Activated gamma-delta T cell (primary cell): Measurements from ENCODE around the gene CDC16.
"Not testable (repeated sequence)": the region's sequence is repeated elsewhere in the genome, so short reads cannot be mapped to it uniquely, and the experiment has no call there.

Experiments used
- DNase-seq: peaks from one replicate; lab custom pipeline; 2025; lab: John Stamatoyannopoulos, UW

CDC16 gene

DNA sequence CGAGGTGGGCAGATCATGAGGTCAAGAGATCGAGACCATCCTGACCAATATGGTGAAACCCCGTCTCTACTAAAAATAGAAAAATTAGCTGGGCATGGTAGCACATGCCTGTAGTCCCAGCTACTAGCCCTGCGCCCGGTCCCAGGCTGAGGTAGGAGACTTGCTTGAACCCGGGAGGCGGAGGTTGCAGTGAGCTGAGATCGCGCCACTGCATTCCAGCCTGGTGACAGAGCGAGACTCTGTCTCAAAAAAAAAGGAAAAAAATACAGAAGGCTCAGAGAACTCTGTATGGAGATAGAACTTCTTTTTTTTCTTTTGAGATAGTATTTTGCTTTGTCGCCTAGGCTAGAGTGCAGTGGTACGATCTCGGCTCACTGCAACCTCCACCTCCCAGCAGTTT lies 29.6 kb downstream of the CDC16 start:
- not testable (repeated sequence) for DNase-seq

DNA sequence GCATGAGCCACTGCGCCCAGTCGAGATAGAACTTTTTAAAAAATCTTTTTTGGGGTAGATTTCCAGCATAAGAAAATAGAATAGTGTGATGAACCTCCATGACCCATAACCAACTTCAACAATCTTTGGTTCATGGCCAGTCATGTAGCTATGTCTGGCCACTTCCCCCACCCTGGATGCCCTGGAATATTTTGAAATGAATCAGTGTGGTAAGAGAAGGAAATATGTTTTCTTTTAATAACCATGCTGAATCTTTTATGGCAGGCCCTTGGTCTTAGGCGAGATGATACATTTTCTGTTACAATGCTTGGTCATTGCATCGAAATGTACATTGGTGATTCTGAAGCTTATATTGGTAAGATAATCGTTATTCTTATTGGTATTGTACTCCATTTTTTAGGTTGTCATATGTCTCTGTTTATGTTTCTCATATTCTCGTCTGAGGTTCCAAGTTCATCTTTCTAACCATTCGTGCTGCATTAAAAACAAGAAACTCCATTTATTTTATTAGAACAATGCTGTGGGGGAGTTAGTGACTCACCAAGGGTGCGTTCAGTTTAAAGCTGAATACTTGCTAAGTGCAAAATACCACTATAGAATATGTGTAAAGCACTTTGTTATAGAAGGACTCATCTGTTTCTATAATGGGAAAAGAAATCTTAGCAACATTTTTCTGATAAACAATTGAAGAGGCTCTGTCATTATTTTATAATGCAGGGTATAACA lies 30.4 kb downstream of the CDC16 start:
- DNase-seq, result no peak

DNA sequence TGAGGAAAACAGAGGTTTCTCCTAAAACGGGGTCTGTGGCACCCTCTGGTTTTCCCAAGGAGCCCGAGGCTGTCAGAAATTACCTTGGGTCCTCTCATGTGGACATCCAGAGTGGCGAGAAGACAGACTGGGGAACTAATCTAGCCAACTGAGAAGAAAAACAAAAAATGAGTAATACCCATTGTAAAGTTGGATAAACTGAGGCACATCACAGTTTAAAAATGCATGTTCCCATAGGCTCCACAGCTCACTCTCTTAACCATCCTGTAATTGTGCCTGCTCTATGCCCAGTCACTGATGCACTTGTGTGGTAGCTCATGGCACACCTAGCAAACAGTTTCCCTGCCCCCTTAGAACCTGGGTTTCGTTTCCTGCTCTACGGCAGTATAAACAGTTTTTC lies 31.5 kb downstream of the CDC16 start:
- no peak for DNase-seq

DNA sequence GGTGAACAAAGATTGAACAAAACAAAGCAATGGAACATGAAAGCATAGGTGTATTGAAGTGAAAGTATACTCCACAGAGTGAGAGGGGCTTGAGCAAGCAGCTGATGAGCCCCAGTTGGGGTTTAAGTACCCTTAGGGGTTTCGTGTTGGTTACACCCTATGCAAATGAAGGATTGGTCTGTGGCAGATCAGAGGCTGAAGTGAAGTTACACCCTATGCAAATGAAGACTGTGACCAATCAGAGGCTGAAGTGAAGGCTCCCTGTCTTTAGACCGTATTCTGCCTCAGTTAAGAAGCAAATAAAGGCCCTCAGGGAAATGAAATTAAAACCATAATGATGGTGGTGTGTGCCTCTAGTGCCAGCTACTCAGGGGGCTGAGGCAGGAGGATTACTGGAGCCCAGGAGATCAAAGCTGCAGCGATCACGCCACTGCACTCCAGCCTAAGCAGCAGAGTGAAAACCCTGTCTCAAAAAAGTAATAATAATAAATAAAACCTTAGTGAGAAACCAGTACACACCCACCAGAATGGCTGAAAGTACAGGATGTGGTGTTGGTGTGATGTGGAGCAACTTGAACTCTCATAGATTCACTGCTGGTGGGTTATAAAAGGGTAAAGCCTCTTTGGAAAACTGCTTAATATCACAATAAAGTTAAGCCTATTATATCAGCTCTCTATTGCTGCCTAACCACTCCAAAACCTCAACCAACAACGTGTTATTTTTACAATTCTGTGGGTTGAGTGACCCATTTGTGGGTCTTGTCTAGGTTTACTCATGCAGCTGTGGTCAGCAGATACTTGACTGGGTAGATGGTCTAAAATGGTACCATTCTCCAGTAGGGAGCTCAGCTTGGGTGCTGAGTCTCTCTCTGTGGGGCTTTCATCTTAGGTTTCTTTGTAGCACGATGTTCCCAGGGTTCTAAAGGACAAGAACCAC lies 33.9 kb downstream of the CDC16 start:
- no peak for DNase-seq

DNA sequence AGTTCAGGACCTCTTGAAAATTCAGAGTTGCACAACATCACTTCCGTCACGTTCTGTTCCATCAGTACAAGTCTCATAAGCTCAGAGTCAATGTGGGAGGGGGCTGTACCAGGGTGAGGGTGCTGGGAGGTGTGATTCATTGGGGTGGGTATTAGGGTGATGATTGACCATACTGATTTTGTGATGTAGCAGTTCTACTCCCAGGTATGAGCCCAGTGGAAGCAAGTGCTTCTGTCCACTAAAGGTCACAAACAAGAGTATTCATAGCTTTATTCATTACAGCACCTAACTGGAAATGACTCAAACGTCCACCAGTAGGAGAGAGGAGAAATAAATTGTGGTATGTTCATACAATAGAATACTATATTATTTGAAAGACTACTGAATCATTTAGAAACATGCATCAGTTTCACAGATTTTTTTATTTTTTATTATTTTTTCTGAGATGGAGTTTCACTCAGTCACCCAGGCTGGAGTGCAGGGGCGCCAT lies 34.6 kb downstream of the CDC16 start:
- DNase-seq, result no peak

DNA sequence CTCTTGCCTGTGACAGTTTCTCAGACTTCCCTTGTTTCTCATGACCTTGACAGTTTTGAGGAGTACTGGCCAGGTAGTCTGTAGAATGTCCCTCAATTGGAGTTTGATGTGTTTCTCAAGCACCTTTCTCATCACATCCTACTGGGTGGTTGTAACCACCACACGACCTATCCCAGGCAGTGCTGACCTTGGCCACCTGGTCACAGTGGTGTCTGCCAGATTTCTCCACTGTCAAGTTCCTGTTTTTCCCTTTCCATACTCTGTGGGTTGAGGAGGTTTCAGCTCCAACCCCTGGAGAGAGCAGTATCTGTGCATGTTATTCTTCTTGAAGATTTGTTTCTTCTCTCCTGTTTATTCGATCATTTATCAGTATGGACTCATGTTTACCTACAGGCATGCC lies 38.3 kb downstream of the CDC16 start:
- no peak for DNase-seq

DNA sequence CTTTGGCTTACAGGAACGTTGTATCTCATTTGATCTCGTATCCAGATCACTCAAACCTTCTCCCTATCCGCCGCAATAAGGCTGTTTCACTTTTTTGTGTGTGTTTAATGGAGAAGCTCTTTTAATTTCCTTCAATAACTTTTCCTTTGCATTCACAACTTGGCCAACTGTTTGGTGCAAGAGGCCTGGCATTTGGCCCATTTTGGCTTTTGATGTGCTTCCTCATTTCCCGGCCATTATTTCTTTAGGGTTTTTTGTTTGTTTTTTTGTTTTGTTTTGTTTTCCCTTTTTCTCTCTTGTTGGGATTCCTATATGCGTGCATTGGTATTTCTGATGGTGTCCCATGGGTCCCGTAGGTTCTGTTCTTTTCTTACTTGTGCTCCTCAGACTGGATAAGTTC lies 40.6 kb downstream of the CDC16 start:
- no peak for DNase-seq

DNA sequence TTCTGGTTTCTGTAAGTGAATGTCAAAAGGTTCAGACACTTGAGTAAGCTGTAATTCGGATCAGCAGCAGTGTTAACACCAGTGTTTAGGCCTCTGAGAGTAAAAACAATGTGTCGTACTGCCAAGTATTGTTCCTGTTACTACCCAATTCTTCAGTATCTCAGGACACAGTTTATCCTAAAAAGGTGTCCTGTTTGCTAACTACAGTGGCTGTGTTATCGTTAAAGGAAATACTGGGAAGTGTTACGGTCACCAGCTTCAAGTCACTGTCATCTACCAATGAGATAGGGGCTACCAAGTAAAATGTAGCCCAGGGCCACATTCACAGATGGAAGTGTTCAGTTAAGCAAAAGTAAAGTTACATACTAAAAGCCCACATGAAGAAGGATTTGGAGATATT lies 44.4 kb downstream of the CDC16 start:
- DNase-seq, result no peak

DNA sequence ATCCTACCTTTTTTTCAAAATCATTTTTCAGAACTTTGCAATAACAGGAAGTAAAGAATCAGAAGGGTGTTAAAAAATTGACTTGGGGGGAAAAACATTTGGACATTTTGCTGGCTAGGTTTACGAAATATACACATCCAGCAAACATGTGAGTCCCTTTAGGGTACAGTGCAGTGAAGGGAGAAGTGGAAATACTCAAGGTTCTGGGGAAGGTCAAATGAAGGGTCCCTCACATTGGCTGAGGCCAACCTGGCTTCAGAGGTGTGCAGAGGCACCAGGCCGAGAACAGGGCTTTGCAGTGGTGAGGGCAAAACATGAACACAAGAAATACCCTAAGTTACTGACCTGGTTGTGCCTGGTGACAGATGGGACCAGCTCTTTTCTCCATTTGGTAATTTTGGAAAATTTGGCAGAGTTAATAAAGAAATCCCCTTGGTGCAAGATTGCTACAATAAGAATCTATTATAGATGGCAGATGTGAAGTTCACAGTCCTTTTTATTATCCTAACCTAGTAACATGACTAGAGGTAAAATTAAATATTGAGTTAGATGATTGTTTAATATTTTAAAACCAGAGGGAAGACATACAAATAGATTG lies 45.2 kb downstream of the CDC16 start:
- DNase-seq, result no peak

DNA sequence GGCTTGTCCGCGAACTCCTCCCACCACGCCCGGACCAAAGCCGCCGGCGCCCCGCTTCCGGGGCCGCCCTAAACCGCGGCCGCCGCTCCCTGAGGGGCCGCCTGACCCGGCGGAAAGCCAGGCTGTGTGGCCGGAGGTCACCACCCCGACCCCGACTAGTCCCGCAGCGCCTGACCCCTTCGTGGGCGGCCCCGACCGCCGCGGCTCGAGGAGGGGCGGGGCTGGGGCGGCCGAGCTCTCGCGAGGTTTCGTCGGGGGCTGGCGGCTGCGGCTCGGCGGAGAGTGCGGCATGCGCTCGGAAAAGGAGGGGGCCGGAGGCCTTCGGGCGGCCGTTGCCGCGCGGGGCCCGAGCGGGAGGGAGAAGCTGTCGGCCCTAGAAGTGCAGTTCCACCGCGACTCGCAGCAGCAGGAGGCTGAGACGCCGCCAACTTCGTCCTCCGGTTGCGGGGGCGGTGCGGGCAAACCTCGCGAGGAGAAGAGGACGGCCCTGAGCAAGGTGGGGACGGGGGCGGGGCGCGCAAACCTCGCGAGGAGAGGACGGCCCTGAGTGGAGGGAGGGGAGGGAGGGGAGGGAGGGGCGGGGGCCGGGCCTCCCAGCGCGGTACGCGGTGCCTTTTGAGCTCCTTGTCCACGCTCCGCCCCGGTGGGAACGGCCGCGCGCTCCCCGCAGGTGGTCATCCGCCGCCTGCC lies 46.8 kb downstream of the CDC16 start, which contains the start of gene UPF3A:
Gene UPF3A (plus strand): TSS at position 251 of the 690 bp plus-strand sequence. CDS start 39 bp downstream, at position 290.
- peak; percentile 84 for DNase-seq

DNA sequence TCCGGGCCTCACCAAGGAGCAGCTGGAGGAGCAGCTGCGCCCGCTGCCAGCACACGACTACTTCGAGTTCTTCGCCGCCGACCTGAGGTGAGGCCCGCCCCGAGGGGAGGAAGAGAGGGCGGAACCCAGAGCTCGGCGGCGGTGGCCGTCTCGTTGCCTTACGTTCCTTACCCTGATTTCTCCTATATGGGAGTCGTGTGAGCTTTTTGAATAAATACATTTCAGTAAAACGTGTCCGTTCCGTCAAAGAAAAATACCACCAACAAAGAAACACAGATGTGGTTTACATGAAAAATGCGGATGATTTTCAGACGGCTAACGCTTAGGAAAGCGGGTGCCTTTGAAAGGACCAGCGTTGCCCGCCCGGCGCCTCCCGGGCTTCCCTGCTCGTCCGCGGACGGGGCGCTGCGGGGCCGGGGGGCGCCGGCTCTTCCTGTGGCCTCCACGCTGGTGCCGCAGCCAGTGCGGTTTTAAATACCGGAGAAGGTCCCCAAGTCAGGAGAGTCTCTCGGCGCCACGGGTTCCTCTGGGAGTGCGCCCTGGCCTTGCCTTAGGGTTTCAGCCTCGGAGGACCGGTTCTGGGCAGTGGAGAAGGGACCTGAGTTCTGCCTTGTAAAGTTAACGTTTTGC lies 47.5 kb downstream of the CDC16 start:
- DNase-seq, result peak; percentile 27

DNA sequence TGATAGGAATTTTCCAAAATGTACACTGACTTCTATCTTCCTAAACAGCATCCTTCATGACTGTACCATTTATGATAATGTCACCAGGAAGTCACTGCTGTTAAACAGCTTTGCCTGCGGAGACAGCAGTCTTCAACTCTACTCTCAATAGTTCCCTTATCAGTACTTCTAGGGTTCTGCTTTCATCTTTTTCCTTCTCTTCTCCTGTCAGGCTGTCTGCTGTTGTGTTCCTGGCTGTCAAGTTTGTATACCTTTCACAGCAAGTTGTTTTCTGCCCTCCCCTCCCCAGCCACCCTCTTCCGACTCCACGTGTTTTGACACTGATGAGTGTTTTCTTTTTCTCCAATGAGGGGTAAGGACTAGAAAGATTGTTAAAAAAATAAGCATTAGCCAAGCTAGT lies 48.9 kb downstream of the CDC16 start:
- no peak for DNase-seq

DNA sequence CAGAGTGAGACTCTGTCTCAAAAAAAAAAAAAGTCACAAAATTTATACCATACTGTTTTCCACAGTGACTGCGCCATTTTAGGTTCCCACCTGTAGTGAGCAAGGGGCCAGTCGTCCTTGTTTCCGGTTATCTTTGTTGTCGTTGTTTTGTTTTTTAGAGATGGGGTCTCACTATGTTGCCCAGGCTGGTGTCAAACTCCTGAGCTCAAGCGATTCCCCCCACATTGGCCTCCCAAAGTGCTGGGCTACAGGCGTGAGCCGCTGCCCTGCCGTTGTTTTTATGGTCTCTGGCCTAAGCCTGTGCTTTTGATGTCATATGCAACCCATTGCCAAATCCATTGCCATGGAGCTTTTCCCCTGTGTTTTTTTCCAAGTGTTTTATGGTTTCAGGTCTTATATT lies 50.0 kb downstream of the CDC16 start:
- no peak for DNase-seq

DNA sequence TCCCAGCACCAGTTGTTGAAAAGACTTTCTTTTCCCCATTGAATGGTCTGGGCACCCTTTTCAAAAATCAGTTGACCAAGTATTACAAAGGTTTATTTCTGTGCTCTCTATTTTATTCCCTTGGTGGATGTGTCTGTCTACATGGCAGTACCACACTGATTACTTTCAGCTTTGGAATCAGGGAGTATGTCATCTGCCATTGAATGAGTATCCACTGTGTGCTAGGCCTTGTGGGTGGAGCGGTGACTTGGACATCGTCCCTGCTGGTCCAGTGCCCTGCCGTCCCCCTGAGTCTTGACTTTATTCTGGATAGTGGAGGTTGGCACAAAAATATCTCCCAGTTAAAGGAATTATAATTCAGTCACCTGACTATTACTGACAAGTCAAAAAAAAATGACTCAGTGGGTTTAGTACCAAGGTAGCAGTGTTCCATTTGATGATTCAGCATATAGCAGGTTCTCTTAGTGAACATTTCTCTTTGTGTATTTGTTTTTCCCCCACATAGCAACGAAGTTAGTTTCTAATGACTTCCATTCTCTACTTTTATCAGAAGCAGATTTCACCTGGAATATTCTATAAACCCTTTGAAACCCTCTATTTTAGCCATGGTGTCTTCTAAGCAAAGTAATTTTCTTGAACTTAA lies 50.6 kb downstream of the CDC16 start:
- DNase-seq, result no peak

DNA sequence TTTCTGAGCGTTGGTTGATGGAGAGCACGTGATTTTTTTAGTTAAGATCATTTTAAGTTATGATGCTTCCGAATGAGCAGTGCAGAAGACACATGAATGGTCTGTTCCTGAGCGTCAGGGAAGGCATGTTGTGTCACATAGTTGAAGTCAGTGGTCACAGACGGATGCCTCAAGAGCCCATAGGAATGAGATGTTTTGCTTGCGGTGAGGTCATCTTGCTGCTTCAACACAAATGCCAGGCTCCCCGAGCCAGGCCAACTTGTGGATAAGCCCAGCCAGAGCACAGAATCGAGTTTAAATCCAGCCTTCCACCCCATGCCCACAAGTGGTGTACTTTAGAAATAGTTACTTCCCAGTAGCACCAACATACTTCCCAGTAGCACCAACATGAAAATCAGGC lies 52.1 kb downstream of the CDC16 start:
- DNase-seq, result no peak

DNA sequence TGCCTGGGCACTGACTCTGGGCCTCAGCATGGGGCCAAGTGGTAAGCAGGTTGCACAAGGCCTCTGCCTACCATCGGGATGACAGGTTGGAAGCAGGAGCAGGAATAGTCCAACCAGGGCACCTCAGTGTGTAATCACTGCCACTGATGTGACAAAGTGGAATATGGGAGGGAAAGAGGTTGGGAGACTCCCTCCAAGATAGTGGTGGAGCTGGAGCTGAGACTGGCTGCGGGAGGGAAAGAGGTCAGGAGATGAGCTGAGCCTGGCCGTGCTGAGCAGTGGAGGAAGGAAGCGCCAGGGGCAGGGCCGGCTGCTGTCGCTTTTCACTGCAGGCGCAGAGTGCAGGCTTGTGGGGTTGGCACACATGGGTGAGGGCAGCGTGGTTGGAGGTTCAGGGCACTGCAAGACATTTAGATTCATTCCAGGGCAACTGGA lies 53.5 kb downstream of the CDC16 start:
- DNase-seq, result no peak

DNA sequence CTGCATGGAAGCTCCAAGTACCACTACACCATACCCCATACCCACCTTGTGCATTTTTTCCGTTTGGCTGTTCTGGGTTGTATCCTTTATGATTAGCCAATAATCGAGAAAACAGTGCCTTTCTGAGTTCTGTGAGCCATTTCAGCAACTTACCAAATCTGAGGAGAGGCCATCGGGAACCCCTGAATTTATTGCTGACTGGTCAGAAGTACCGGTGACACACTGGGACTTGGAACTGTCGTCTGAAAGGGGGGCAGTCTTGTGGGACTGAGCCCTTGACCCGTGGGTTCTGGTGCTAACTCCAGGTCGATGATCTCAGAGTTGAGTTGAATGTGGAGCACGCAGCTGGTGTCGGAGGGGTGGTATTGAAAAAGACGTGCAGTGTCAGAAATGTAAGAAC lies 61.8 kb downstream of the CDC16 start:
- DNase-seq, result no peak

DNA sequence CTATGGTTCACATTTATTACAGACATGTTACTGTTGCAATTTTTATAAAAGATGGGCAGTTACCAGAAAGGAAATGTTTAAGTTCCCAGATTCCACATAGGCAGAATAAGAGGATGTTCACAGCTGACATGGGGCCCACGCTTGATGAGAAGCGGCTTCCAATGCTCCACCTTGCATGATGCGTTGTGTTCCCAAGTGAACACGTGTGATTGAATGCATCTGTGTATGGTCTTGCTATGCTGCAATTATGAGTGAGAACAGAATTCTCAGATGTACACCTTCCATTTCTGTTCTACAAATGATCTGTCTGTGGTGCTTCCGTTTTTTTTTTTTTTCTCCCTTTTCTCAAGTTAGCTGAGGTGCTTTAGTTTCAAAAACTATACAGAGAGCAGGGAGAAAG lies 62.2 kb downstream of the CDC16 start:
- no peak for DNase-seq

DNA sequence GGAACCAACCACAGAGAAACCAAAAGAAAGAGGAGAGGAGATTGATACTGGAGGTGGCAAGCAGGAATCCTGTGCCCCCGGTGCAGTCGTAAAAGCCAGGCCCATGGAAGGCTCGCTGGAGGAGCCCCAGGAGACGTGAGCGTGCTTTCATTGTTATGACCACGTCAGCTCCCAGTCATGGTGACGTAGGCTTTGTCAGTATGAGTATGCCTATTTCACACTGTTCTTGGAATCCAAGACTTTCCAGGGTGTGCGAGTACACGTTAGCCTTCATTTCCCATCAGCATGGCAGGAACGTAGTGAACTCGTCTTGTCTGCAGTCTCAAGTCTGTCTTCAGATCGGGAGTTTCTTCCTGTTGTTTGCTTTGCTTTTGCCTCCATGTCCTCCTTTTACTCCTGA lies 64.2 kb downstream of the CDC16 start:
- no peak for DNase-seq

DNA sequence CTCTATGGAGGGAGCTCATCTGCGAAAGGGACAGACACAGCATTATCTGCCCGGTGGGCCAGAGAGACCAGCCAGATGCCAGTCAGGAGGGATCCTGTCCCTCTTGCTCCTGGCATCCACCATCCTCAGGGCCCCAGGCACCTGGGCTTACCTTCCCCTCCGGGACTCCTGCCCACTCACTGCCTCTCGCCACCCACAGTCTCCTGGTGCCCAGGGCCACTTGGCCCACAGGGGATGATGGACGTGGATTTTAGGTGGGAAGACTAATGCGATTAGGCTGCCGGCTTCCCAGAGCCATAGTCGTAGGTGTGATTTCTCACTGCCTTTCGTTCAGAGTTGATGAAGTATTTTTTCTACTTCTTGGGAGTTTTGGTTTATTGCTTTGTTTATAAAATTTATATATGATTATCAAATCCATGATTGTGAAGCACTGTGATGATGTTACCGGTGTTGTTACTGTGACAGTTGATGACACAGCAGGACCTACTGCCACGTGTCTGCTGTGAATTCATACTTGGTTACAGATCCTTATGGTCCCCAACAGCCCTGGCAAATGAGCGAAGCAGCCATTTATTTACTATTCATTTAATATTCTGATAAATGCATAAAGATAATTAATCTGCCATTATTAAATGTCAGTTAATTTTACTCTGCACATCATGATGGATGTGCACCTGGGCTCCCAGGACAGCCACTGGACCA lies 65.1 kb downstream of the CDC16 start:
- no peak for DNase-seq
